CD4-positive, alpha-beta memory T cell (primary cell): ENCODE data around the gene IL18RAP. TPM values are rescaled to one million over a fixed set of nuclear protein-coding genes. Genes with fewer than 3 reads are reported as not detected.

Source experiments
- CTCF ChIA-PET: fragments of 350-600 bp; sonication (Branson Sonifier 250); formaldehyde crosslinking; loops from one replicate; lab custom pipeline; 2021; ENCODE audit warnings: inconsistent platforms; ENCODE audit not compliant: partially characterized antibody; lab: Charles Lee
- POLR2A ChIA-PET: fragments of 350-600 bp; sonication (Branson Sonifier 250); formaldehyde crosslinking; loops from one replicate; lab custom pipeline; 2021; ENCODE audit not compliant: partially characterized antibody; lab: Charles Lee
- DNase-seq, 5 donors: peaks; one replicate each; pipeline versions ENCODE4 v3.0.0 to v3.0.0-alpha.2; 2020 to 2022; ENCODE audit warnings: mixed read lengths in 1 of 5
- H3K27ac ChIP-seq: one replicate; pipeline ENCODE4 v1.7.0; 2013; ENCODE audit warnings: low read depth, low read length
- H3K27me3 ChIP-seq: 2 replicates; pipeline ENCODE4 v1.7.0; 2013; ENCODE audit warnings: mild to moderate bottlenecking, low read length, moderate library complexity; ENCODE audit not compliant: insufficient read depth
- H3K36me3 ChIP-seq: 2 replicates; pipeline ENCODE4 v1.7.0; 2013; ENCODE audit warnings: mild to moderate bottlenecking, low read length, moderate library complexity; ENCODE audit not compliant: insufficient read depth
- H3K4me1 ChIP-seq: 2 replicates; pipeline ENCODE4 v1.7.0; 2013; ENCODE audit warnings: mild to moderate bottlenecking, low read length, moderate library complexity; ENCODE audit not compliant: insufficient read depth
- H3K4me3 ChIP-seq, 2 donors: one replicate each; pipeline ENCODE4 v1.7.0; 2013; ENCODE audit warnings: low read length in 2 of 2, mild to moderate bottlenecking in 1 of 2
- H3K9me3 ChIP-seq, 2 donors: one replicate each; pipeline ENCODE4 v1.7.0; 2013; ENCODE audit warnings: low read length in 2 of 2, control low read depth in 1 of 2; ENCODE audit not compliant: control insufficient read depth in 1 of 2
- H3K27ac Mint-ChIP-seq, 7 donors: one replicate each; pipeline ENCODE4 v1.8.0; 2020 to 2021; ENCODE audit warnings: mixed read lengths in 7 of 7, mild to moderate bottlenecking in 6 of 7, inconsistent platforms in 3 of 7, moderate library complexity in 3 of 7
- H3K27me3 Mint-ChIP-seq, 2 donors: one replicate each; pipeline ENCODE4 v1.8.0; 2020 to 2021; ENCODE audit warnings: mixed read lengths in 2 of 2
- H3K36me3 Mint-ChIP-seq, 2 donors: one replicate each; pipeline ENCODE4 v1.8.0; 2020 to 2021; ENCODE audit warnings: mixed read lengths in 2 of 2, inconsistent platforms in 1 of 2, mild to moderate bottlenecking in 1 of 2
- H3K4me1 Mint-ChIP-seq, 4 donors: one replicate each; pipeline ENCODE4 v1.8.0; 2020 to 2021; ENCODE audit warnings: mixed read lengths in 4 of 4, mild to moderate bottlenecking in 1 of 4
- H3K4me3 Mint-ChIP-seq, 8 donors: one replicate each; pipeline ENCODE4 v1.8.0; 2020 to 2021; ENCODE audit warnings: mixed read lengths in 8 of 8, mild to moderate bottlenecking in 7 of 8, moderate library complexity in 6 of 8, inconsistent platforms in 3 of 8
- H3K9me3 Mint-ChIP-seq, 8 donors: one replicate each; pipeline ENCODE4 v1.8.0; 2020 to 2021; ENCODE audit warnings: mixed read lengths in 8 of 8, mild to moderate bottlenecking in 5 of 8, inconsistent platforms in 3 of 8, moderate library complexity in 1 of 8
- intact Hi-C: fragments of 100-400 bp; cut with micrococcal nuclease; formaldehyde crosslinking; loops from one replicate; pipeline ENCODE4 v1.15.1; 2023
- polyA plus RNA-seq, 2 donors: library from polyadenylated mRNA; unstranded; fragments of 300-500 nt; fragmentation: Illumina TruSeq; gene quantifications; one replicate each; pipeline ENCODE4 v1.2.3, GENCODE V29; 2021
- total RNA-seq, 2 experiments: library from RNA; stranded (reverse); gene quantifications; one replicate each; pipeline ENCODE4 v1.2.3, GENCODE V29; 2021

The IL18RAP gene
- total and polyA plus RNA-seq, 4 experiments from 2014 or later, result 0.33 to 6.5 (median 4.6) TPM

DNA sequence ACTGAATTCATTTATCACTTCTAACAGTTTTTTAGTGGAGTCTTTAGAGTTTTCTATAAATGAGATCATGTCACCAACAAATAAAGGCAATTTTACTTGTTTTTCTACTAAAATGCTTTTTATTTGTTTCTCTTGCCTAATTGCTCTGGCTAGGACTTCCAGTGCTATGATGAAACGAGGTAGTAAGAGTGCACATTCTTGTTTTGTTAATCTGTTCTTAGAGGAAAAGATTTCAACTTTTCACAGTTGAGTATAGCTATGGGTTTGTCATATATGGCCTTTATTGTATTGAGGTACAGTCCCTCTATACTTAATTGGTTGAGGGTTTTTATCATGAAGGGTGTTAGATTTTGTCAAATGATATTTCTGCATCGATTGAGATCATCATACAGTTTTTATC, 5.6 kb downstream of the IL18RAP start:
- H3K27ac ChIP-seq, result no peak overlapping the region
- H3K4me3 ChIP-seq, result no peak overlapping the region
- peaks cover 0 to 2% of the 10 kb centered on the region in 2 donors for H3K36me3 Mint-ChIP-seq
- H3K36me3 ChIP-seq, result no peaks in the 10 kb centered on the region
- peaks cover 29% of the 10 kb centered on the region for H3K4me1 ChIP-seq
- no peak for DNase-seq
- H3K27ac Mint-ChIP-seq, result peak overlapping the region in 4 of 7 donors; percentile 28 to 58 (median 48)
- POLR2A ChIA-PET, result interaction anchor here (2.1 kb wide), 1 partner anchor 70 kb away, joined by 4 read pairs; no protein-coding TSS in a partner anchor
- peak overlapping the region in 7 of 8 donors; percentile 13 to 74 (median 65) for H3K4me3 Mint-ChIP-seq
- intact Hi-C loops, result loop anchor here (5.0 kb wide), 1 partner anchor 71 kb away; the partner anchor contains the start of gene IL18R1
- H3K27me3 Mint-ChIP-seq, result no peaks in the 10 kb centered on the region
- CTCF ChIA-PET, result no interaction called here
- no peaks in the 10 kb centered on the region for H3K9me3 ChIP-seq
- H3K4me1 Mint-ChIP-seq, result peaks cover 24 to 73% (median 45%) of the 10 kb centered on the region in 4 donors
- H3K27me3 ChIP-seq, result no peaks in the 10 kb centered on the region
- peaks cover 0 to 3% (median 0%) of the 10 kb centered on the region in 8 donors for H3K9me3 Mint-ChIP-seq

DNA sequence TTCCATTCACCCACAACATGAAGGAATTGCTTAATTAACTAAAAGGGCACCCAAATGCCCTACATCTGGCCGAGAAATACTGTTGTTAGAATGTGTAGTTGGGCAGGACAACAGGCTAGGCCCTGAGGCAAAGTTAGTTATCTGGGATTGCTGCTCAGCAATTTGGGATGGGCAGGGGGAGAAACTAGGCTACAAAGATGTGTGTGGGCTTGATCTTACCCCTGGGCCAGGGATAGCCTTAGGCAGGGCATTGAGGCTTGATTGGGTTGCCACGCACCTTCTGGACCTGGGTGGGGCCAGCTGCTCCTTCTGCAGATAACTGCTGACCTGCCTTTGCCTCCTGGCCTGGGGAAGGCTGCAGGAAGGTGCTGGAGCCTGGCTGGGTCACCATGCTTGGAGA, 9.4 kb downstream of the IL18RAP start:
- Mint-ChIP-seq H3K27ac (peak overlapping the region in 1 of 7 donors; percentile 49), H3K4me1 (peaks cover 32 to 74% (median 48%) of the 10 kb centered on the region in 4 donors), H3K9me3 (peaks cover 0 to 3% (median 0%) of the 10 kb centered on the region in 8 donors), H3K4me3 (peak overlapping the region in 1 of 8 donors; percentile 25), H3K27me3 (no peaks in the 10 kb centered on the region), H3K36me3 (peaks cover 0 to 6% of the 10 kb centered on the region in 2 donors)
- Histone ChIP-seq H3K4me3 (no peak overlapping the region), H3K27ac (no peak overlapping the region), H3K27me3 (no peaks in the 10 kb centered on the region), H3K4me1 (peaks cover 35% of the 10 kb centered on the region), H3K9me3 (no peaks in the 10 kb centered on the region), H3K36me3 (no peaks in the 10 kb centered on the region)
- ChIA-PET CTCF (interaction anchor here (1.8 to 2.3 kb wide), 2 partner anchors 10 to 11 kb away, joined by 4 to 10 read pairs; partner anchors contain the start of gene IL18RAP), POLR2A (no interaction called here)
- no peak for DNase-seq
- intact Hi-C loops, result no loop called here

DNA sequence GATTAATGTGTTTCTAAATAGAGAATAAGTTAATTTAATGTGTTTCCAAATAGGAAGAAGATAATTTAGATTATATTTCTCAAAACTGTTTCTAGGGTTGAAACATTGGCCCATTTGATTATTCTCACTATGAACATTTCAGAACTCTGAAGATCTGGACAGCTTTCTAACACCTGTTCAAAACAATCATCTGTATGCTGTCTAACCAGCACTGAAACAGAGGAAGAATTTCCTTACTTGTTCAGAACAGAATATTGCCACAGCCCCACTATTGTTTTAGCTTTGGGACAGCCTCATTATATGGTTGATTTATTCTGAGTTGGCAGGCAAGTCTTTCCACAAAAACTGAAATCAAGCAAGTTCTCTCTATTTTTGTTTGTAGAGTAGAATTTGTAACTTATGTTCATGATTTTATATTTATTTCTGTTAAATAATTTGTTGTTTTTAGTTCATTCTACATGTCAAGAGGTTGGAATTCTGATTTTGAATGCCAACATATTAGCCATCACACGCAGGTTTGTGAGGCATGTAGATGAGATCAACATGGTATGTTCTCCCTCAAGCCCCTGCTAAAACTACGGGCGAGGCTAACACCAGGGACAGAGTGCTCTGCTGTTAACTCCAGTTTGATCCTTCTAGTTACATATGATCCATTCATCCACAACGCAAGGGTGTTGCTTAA, 11.2 kb downstream of the IL18RAP start:
- no peak overlapping the region for H3K27ac Mint-ChIP-seq
- no peaks in the 10 kb centered on the region for H3K36me3 ChIP-seq
- H3K27me3 Mint-ChIP-seq, result no peaks in the 10 kb centered on the region
- peaks cover 29 to 61% (median 41%) of the 10 kb centered on the region in 4 donors for H3K4me1 Mint-ChIP-seq
- no peak overlapping the region for H3K4me3 Mint-ChIP-seq
- H3K27ac ChIP-seq, result no peak overlapping the region
- no peaks in the 10 kb centered on the region for H3K9me3 ChIP-seq
- H3K4me1 ChIP-seq, result peaks cover 39% of the 10 kb centered on the region
- POLR2A ChIA-PET, result interaction anchor here (1.2 to 1.3 kb wide), 2 partner anchors 9 to 20 kb away, joined by 3 to 4 read pairs; no protein-coding TSS in a partner anchor
- intact Hi-C loops, result no loop called here
- CTCF ChIA-PET, result interaction anchor here (1.2 to 2.3 kb wide), 4 partner anchors 9 to 194 kb away, joined by 4 to 10 read pairs (median 5); no protein-coding TSS in a partner anchor
- H3K36me3 Mint-ChIP-seq, result peaks cover 0 to 6% of the 10 kb centered on the region in 2 donors
- H3K4me3 ChIP-seq, result no peak overlapping the region
- no peak for DNase-seq
- no peaks in the 10 kb centered on the region for H3K9me3 Mint-ChIP-seq
- H3K27me3 ChIP-seq, result no peaks in the 10 kb centered on the region

DNA sequence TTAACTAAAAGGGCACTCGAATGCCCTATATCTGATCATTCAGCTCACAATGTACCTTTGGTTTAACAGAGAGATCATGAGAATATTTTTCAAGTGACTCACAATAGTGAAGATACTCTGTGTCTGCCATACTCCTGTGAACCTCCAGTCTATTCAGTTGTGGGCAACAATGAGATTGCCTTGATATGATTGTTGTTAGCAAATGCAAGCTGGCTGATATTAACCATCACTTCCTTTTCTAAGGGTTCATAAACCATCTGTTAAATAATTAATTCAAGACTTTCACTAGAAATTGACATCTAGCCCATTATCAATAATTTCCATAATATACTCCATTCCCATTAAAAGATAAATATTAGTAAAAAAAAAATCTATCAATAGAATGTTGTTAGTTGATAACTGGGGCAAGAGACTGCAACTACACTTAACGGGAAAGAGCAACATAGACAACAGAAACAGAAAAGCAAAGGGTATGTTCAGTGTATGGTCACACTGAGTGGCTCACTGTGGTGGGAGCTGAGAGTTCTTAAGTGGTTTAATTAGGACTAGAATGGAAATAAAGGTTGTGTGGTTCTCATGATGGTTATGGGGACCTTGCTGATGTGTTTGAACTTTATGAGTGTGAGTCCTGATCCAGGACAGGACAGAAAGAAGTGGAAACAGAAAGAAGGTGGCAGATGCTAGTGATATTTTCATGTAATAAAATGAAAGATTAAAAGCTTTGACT, 11.9 kb downstream of the IL18RAP start:
- H3K36me3 ChIP-seq, result no peaks in the 10 kb centered on the region
- H3K27me3 Mint-ChIP-seq, result no peaks in the 10 kb centered on the region
- peaks cover 25 to 54% (median 35%) of the 10 kb centered on the region in 4 donors for H3K4me1 Mint-ChIP-seq
- CTCF ChIA-PET, result interaction anchor here (1.2 to 1.8 kb wide), 4 partner anchors 8 to 194 kb away, joined by 4 to 5 read pairs (median 5); no protein-coding TSS in a partner anchor
- peak overlapping the region in 3 of 7 donors; percentile 23 to 34 (median 33) for H3K27ac Mint-ChIP-seq
- intact Hi-C loops, result no loop called here
- H3K4me3 Mint-ChIP-seq, result no peak overlapping the region
- peaks cover 0 to 6% of the 10 kb centered on the region in 2 donors for H3K36me3 Mint-ChIP-seq
- POLR2A ChIA-PET, result interaction anchor here (1.2 to 2.1 kb wide), 3 partner anchors 10 to 21 kb away, joined by 3 to 6 read pairs (median 4); no protein-coding TSS in a partner anchor
- H3K4me1 ChIP-seq, result peaks cover 32% of the 10 kb centered on the region
- no peak overlapping the region for H3K4me3 ChIP-seq
- H3K9me3 Mint-ChIP-seq, result no peaks in the 10 kb centered on the region
- DNase-seq, result no peak
- H3K27me3 ChIP-seq, result no peaks in the 10 kb centered on the region
- no peaks in the 10 kb centered on the region for H3K9me3 ChIP-seq
- H3K27ac ChIP-seq, result no peak overlapping the region

DNA sequence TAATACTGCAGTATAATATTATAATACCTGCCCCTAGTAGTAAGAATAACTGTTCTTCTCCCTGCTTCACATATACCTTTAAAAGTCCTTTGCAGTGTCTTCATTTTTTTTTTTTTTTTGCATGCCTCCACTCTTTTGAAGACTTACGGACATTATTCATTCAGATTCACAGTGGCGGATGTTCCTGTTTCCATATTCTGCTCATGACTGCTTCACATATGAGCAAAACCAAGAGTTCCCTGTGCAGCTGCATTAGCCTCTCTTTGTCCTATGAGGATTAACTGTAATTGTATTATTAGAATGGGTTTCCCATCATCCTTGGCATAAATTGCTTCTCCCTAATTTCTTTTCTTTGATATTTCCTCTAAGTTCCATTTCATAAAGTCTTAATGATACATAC, 12.8 kb downstream of the IL18RAP start:
- Mint-ChIP-seq H3K9me3 (no peaks in the 10 kb centered on the region), H3K4me3 (peak overlapping the region in 1 of 8 donors; percentile 58), H3K36me3 (peaks cover 0 to 6% of the 10 kb centered on the region in 2 donors), H3K27me3 (no peaks in the 10 kb centered on the region), H3K27ac (peak overlapping the region in 3 of 7 donors; percentile 2 to 80 (median 25)), H3K4me1 (peaks cover 24 to 44% (median 30%) of the 10 kb centered on the region in 4 donors)
- intact Hi-C loops, result no loop called here
- no peak for DNase-seq
- H3K27ac ChIP-seq, result no peak overlapping the region
- no peaks in the 10 kb centered on the region for H3K9me3 ChIP-seq
- H3K4me1 ChIP-seq, result peaks cover 32% of the 10 kb centered on the region
- ChIA-PET CTCF (interaction anchor here (0.7 to 1.6 kb wide), 2 partner anchors 79 to 173 kb away, joined by 4 to 5 read pairs; no protein-coding TSS in a partner anchor), POLR2A (interaction anchor here (1.3 to 2.1 kb wide), 2 partner anchors 12 to 17 kb away, joined by 3 to 6 read pairs; no protein-coding TSS in a partner anchor)
- H3K36me3 ChIP-seq, result no peaks in the 10 kb centered on the region
- H3K27me3 ChIP-seq, result no peaks in the 10 kb centered on the region
- no peak overlapping the region for H3K4me3 ChIP-seq

DNA sequence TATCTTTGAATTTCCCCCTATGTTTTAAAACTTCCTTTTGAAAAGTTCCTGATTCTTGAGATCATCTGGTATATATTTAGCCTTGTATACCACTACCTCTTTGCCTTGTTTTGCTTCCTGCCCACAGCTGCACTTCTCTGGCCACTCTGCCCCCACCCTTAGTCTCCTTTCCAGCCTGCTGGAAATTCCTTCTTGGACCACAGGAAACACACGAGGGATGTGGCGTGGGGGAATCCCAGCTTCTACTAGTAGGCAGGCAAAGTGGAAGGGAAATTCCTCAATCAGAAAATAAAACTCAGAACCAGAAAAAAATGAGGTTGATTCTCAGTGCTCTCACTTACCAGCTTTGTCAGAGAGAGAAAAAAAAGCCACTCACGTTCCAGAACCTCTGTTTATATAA, 13.4 kb downstream of the IL18RAP start:
- Mint-ChIP-seq H3K36me3 (peaks cover 0 to 6% of the 10 kb centered on the region in 2 donors), H3K4me1 (peaks cover 23 to 40% (median 27%) of the 10 kb centered on the region in 4 donors), H3K27me3 (no peaks in the 10 kb centered on the region), H3K27ac (peak overlapping the region in 6 of 7 donors; percentile 2 to 80 (median 18)), H3K9me3 (no peaks in the 10 kb centered on the region), H3K4me3 (peak overlapping the region in 4 of 8 donors; percentile 2 to 58 (median 32))
- Histone ChIP-seq H3K27ac (no peak overlapping the region), H3K4me3 (no peak overlapping the region), H3K36me3 (no peaks in the 10 kb centered on the region), H3K4me1 (peaks cover 28% of the 10 kb centered on the region), H3K27me3 (no peaks in the 10 kb centered on the region), H3K9me3 (no peaks in the 10 kb centered on the region)
- ChIA-PET CTCF (interaction anchor here (0.7 to 1.7 kb wide), 4 partner anchors 12 to 196 kb away, joined by 3 to 5 read pairs (median 4); no protein-coding TSS in a partner anchor), POLR2A (interaction anchor here (1.3 to 2.1 kb wide), 2 partner anchors 12 to 17 kb away, joined by 3 to 6 read pairs; no protein-coding TSS in a partner anchor)
- DNase-seq, result no peak
- intact Hi-C loops, result no loop called here
